Tibial artery (tissue), 4 donors: ENCODE data around the gene FRK.
A peak's percentile ranks its signal among the peaks of the same experiment; 100 is the strongest.

Experiments used
- DNase-seq, 2 donors: peaks; one replicate each; pipeline ENCODE4 v3.0.0-alpha.2; 2019
- H3K27ac ChIP-seq, 2 donors: fragments of 200-600 bp; sonication (generic) in 1 of 2; 1 replicate in 1 of 2; 2 replicates in 1 of 2; pipeline ENCODE4 v1.5.1; 2018 to 2019; ENCODE audit warnings: mild to moderate bottlenecking in 1 of 2
- H3K27me3 ChIP-seq, 2 donors: fragments of 200-600 bp; sonication (generic) in 1 of 2; one replicate each; pipeline versions ENCODE4 v1.5.1 to v1.6.0; 2016 to 2019
- H3K36me3 ChIP-seq, 3 donors: fragments of 200-600 bp; sonication (generic) in 2 of 3; one replicate each; pipeline ENCODE4 v1.5.1; 2016 to 2019; ENCODE audit warnings: mild to moderate bottlenecking in 2 of 3
- H3K4me1 ChIP-seq, 4 donors: fragments of 200-600 bp; sonication (generic) in 2 of 4; 1 replicate in 3 of 4; 2 replicates in 1 of 4; pipeline ENCODE4 v1.5.1; 2016 to 2019
- H3K4me3 ChIP-seq, 2 donors: fragments of 200-600 bp; sonication (generic) in 1 of 2; 1 replicate in 1 of 2; 2 replicates in 1 of 2; pipeline ENCODE4 v1.5.1; 2018 to 2019; ENCODE audit warnings: mild to moderate bottlenecking in 2 of 2
- H3K9me3 ChIP-seq, 3 donors: fragments of 200-600 bp; sonication (generic) in 1 of 3; one replicate each; pipeline ENCODE4 v1.5.1; 2016 to 2019
- intact Hi-C: fragments of 100-400 bp; cut with DNase I; formaldehyde crosslinking; loops from one replicate; pipeline ENCODE4 v1.15.0; 2023; ENCODE audit warnings: low total_unique reads
- TF ChIP-seq, protein P1 (sequence below), 2 experiments: fragments of 200-600 bp in 1 of 2; fragments of 450-650 bp in 1 of 2; IDR thresholded peaks; one replicate each; pipeline ENCODE4 v1.5.1; 2017 to 2019; ENCODE audit warnings: antibody characterized with exemption in 2 of 2, mild to moderate bottlenecking in 1 of 2, moderate library complexity in 1 of 2

Gene FRK

DNA sequence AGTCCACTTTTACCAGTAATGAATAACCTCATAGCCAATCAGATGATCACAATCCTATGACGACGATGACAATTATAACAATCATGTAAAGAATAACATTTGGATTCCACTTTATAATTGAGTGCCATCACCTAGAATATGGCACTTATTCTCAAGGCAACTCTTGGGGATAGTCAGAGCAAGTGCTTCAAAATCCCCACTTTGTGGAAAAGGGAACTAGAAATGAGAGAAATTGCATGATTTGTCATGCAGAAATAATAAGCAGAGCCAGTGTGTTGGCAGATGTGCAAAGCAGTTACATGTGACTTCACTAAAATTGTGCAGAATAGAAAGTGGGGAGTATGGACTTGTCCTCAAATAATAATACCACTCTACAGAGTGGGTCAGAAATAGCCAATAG is 41.3 kb downstream of the FRK start:
- H3K4me1 ChIP-seq: peaks cover 0 to 87% (median 24%) of the 10 kb centered on the region in 4 donors
- intact Hi-C loops: no loop called here
- no peak for DNase-seq

DNA sequence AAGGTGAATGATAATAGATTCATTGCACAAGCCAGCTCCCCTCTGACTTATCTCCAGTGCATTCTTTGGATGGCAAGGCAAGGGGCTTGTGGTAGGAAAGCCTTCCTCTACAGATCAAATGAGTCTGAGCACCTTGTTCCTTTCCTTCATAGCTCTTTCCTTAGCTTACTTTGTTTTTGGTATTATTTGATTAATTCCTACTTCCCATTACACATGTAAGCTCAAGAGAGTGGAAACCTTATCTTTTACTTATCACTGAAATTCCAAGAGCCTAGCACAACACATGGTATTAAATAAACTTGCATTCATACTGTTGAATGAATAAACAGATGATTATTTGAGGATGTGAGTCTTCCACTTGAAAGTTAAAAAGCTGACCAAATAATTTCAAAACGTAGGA is 41.7 kb downstream of the FRK start:
- Histone ChIP-seq H3K4me1 (peaks cover 0 to 91% (median 24%) of the 10 kb centered on the region in 4 donors), H3K4me3 (no peak overlapping the region), H3K27ac (peak overlapping the region in 1 of 2 donors; percentile 69), H3K27me3 (no peaks in the 10 kb centered on the region), H3K9me3 (no peaks in the 10 kb centered on the region), H3K36me3 (no peaks in the 10 kb centered on the region)
- DNase-seq: no peak
- intact Hi-C loops: no loop called here
- TF ChIP-seq, protein P1, sequence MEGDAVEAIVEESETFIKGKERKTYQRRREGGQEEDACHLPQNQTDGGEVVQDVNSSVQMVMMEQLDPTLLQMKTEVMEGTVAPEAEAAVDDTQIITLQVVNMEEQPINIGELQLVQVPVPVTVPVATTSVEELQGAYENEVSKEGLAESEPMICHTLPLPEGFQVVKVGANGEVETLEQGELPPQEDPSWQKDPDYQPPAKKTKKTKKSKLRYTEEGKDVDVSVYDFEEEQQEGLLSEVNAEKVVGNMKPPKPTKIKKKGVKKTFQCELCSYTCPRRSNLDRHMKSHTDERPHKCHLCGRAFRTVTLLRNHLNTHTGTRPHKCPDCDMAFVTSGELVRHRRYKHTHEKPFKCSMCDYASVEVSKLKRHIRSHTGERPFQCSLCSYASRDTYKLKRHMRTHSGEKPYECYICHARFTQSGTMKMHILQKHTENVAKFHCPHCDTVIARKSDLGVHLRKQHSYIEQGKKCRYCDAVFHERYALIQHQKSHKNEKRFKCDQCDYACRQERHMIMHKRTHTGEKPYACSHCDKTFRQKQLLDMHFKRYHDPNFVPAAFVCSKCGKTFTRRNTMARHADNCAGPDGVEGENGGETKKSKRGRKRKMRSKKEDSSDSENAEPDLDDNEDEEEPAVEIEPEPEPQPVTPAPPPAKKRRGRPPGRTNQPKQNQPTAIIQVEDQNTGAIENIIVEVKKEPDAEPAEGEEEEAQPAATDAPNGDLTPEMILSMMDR (IDR thresholded peaks at IDR 0.05): no peak

More for the DNA sequence above, 41.3 kb downstream of the FRK start:
- Histone ChIP-seq H3K9me3 (no peaks in the 10 kb centered on the region), H3K27ac (peak overlapping the region in 1 of 2 donors; percentile 69), H3K36me3 (no peaks in the 10 kb centered on the region), H3K27me3 (no peaks in the 10 kb centered on the region), H3K4me3 (no peak overlapping the region)
- TF ChIP-seq, protein P1 (IDR thresholded peaks at IDR 0.05): no peak

DNA sequence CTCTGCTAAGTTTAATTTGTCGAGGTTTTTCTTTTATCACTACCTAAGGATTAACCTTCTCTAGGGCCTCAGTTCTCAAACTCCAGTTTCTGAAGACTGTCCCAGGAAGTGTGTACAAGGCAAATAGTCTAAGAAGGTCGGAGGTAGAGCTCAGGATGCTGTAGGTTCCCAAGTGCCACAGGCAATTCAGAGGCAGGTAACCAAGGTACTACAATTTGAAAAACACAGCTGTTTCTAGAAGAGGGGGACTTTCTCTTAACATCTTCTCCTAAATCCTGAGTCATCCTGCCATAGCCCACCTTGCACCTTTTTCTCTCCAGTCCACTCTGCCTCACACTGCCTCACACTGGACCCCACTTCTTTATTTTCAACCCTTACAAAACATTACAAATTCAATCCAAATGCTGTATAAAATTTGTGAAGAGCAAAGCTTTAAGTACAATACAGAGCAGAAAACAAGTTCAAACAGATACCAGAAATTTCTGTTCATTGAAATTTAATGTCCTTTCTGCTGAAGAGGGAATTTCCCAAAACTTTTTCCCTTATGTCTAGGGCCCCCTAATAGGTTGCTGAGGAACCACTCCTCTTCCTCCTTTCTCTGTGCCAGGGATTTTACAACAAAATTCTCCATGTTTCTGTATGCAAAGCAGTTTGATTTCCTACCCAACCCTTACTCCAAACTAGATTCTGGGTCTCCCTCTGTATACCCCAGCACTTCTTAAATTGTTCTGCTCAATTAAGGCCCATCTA is 43.0 kb downstream of the FRK start:
- peak overlapping the region; percentile 33 to 69 for H3K27ac ChIP-seq
- H3K4me3 ChIP-seq: no peak overlapping the region
- no peaks in the 10 kb centered on the region for H3K9me3 ChIP-seq
- peaks cover 0 to 93% (median 27%) of the 10 kb centered on the region in 4 donors for H3K4me1 ChIP-seq
- no peaks in the 10 kb centered on the region for H3K27me3 ChIP-seq
- TF ChIP-seq, protein P1 (IDR thresholded peaks at IDR 0.05): no peak
- DNase-seq: no peak
- intact Hi-C loops: no loop called here
- H3K36me3 ChIP-seq: no peaks in the 10 kb centered on the region

DNA sequence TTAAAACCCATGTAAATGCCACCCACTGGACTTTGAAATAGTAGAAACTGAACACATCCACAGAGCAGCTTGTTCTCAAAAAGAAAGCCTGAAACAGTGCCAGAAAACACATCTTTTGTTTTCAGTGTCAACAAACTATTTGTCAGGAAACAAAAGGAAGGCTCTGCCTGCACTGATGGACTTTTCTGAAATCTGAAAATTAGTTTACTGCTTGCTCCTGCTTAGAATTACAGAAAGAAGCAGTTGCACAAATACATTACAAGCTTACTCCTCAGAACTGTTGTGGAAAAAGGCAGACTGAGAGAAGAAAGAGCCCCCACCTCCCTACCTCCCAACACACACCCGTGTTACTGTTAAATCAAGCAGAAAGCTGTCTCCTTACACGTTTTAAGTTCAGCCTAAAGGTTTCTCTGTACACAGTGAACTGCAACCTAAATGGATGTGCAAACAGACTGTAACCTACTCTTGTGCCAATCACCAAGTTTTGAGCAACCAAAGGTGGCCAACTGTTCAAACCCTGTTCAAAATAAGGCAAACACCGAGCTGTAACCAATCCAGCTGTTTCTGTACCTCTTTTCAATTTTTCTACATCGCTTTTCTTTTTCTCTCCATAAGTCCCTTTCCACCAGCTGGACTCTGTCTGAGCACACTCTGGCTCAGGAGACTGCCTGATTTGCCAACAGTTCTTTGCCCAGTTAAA is 43.7 kb downstream of the FRK start:
- peak overlapping the region; percentile 33 to 69 for H3K27ac ChIP-seq
- no peaks in the 10 kb centered on the region for H3K27me3 ChIP-seq
- no peak for DNase-seq
- peak overlapping the region; percentile 7 to 13 for H3K4me3 ChIP-seq
- no peaks in the 10 kb centered on the region for H3K9me3 ChIP-seq
- TF ChIP-seq, protein P1 (IDR thresholded peaks at IDR 0.05): no peak
- peaks cover 0 to 93% (median 31%) of the 10 kb centered on the region in 4 donors for H3K4me1 ChIP-seq
- intact Hi-C loops: no loop called here
- no peaks in the 10 kb centered on the region for H3K36me3 ChIP-seq

DNA sequence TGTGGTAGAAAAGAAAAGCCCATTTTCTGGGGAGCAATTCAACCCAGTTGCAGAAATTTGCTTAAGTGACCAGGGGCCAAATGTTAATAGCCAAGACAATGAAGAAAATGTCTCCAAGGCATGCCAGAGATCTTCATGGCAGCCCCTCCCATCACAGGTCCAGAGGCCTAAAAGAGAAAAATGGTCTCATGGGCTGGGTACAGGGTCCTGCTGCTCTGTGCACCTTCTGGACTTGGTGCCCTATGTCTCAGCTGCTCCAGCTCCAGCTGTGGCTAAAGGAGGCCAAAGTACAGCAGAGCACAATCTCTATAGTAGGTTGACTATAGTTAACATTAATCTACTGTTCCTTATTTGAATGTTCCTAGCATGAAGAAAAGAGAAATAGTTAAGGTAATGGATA is 44.7 kb downstream of the FRK start:
- TF ChIP-seq, protein P1 (IDR thresholded peaks at IDR 0.05): no peak
- Histone ChIP-seq H3K27me3 (no peaks in the 10 kb centered on the region), H3K4me1 (peaks cover 0 to 93% (median 40%) of the 10 kb centered on the region in 4 donors), H3K9me3 (no peaks in the 10 kb centered on the region), H3K4me3 (no peak overlapping the region), H3K36me3 (no peaks in the 10 kb centered on the region), H3K27ac (peak overlapping the region; percentile 33 to 69)
- no peak for DNase-seq
- intact Hi-C loops: no loop called here
